Measurements from ENCODE around the gene OLFML3.
"Not testable (repeated sequence)": the region's sequence is repeated elsewhere in the genome, so short reads cannot be mapped to it uniquely, and the experiment has no call there.

Gene OLFML3

DNA sequence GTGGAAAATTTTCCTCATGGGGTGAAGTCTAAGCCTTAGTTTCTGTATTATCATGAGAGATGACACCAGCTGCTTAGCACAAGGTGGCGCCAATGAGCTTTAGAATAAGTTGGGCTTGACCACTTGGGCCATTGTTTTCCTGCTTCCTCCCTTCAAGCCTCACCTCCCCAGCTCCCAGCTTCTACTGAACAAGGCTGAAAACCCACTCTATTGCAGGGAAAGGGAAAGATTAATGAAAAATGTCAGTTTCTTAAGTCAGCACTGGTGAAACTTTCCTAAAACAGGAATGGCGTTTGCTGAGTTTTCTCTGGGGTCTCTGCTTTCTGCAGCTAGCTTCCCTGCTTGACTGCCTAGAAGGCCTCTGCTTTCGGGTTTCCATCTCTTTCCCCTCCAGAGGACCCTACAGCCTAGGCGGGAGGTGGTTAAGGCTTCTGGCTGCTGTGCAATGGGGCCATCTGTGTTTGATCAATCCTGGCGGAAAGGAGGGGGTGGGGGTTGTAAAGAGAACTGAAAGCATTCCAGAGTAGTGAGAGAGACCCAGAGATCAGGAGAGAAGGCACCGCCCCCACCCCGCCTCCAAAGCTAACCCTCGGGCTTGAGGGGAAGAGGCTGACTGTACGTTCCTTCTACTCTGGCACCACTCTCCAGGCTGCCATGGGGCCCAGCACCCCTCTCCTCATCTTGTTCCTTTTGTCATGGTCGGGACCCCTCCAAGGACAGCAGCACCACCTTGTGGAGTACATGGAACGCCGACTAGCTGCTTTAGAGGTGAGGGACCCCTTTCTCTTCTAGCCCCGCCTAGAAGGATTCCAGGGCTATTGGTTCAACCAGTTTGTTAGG lies at the start of gene OLFML3:
Gene OLFML3, plus strand, starts transcription at position 612 of the 840 bp plus-strand sequence. Its CDS starts 43 bp downstream, at position 655.
- peak; percentile 31 for DNase-seq (ENCODE audit: low spot score)

DNA sequence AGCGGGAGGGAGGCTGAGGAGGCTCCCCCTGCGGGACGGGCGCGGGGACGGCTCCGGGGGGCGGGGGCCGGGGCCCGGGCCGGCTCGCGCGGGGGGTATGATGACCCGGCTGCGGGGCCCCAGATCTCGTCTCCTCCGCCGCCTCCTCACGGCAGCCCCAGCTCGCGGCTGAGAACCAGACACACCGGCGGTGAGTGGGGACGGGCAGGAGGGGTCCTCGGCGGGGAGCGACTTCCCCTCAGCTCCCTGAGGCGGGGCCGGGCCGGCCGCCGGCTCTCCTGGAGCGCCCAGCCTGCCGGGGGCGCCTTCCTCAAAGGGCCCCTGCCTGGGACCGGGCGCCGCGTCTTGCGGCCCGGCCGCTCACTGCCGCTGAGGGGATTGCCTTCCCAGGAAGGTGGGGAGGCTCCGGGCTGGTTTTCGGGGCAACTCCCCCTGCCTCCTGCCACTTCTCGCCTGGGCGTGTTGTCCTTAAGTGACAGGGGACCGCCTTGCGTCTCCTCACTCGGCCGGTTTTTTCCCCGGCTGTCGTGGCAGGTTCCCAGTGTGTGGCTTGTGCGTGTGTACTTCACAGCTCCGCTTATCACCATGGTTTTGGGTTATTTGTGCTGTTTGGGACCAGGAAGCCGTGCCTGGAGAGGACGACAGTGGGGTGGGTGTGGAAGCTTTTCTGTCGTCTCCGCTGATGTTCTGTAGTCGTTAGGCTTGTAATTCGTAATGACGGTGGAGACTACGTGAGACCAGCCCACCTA lies 49.4 kb upstream of the OLFML3 start:
- peak; percentile 70 for DNase-seq (ENCODE audit: low spot score)

GRCh38 chr1:113930499-113931161 lies 48.6 kb upstream of the OLFML3 start:
- DNase-seq (ENCODE audit: low spot score), result peak; percentile 92

DNA sequence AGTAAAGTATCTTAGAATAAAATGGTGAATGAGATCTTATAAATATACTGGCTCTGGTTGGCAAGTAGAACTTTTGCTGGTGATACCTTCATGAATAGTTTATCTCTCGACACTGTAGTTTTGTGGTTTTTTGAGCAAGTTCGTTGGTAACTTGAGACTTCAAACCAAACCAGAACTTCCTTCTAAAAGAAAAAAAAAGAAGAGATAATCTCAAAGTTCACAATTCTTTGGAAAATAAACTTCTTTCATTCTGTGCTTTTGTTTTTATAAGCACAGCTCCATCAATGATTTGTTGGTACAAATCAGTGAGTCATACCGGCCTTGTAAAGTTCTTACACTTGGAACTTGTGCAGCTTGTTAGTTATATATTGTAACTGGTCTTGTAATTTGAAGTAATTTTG lies 47.8 kb upstream of the OLFML3 start:
- DNase-seq (ENCODE audit: low spot score), result peak; percentile 64

DNA sequence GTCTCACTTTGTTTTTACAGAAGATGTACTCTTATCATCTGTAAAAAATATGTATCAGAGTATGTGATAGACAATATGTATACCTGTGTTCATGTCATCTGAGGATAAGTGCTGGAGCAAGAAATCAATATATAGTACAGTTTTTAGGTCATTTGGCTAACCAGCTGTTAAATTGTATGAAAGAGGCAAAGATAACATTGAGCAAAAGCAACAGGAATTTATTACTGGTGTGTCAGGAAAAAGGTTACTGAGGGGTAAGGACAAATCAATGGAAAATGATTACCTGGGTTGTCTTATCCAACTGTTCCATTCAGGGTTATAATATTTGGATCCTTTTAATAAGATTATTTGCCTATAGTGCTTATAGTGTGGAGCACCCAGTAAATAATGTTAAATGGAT lies 45.3 kb upstream of the OLFML3 start:
- no peak for DNase-seq (ENCODE audit: low spot score)

DNA sequence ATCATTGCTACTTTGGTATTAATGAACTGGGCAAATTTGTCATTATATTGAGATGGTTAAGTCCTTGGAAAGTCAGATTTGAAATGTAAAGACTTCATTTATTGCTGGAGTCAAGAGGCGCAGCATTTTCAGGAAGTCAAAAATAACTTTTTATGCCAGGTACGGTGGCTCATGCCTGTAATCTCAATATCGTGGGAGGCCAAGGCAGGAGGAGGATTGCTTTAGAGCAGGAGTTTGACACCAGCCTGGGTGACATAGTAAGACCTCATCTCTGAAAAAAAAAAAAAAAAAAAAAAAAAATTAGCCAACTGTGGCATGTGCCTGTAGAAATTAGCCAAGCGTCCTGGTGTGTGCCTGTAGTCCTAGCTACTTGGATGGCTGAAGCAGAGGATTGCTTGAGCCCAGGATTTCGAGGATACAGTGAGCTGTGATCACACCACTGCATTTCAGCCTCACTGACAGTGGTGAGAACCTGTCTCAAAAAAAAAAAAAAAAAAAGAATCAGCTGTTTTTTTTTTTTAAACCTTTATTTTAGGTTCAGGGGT lies 44.7 kb upstream of the OLFML3 start:
- DNase-seq (ENCODE audit: low spot score), result no peak

GRCh38 chr1:113935176-113935575 lies 44.1 kb upstream of the OLFML3 start:
- no peak for DNase-seq (ENCODE audit: low spot score)

DNA sequence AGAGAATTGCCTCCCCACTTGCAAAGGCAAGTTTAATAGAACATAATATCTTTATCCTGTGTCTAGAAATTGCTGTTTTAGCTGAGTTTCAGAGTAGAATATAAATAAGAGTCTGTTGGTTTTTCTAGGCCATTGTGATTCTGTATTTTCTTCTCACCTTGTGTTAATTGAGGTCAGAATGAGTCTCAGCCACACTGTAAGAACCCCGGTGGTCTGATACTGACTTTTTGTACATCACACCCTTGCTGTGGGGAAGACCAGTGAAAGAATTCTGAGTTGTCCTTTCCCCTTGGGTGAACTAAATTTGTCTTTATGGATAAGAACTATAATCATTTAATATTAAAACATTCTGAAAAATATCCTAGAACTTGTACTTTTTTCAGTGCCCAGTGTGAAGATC lies 43.3 kb upstream of the OLFML3 start:
- no peak for DNase-seq (ENCODE audit: low spot score)

DNA sequence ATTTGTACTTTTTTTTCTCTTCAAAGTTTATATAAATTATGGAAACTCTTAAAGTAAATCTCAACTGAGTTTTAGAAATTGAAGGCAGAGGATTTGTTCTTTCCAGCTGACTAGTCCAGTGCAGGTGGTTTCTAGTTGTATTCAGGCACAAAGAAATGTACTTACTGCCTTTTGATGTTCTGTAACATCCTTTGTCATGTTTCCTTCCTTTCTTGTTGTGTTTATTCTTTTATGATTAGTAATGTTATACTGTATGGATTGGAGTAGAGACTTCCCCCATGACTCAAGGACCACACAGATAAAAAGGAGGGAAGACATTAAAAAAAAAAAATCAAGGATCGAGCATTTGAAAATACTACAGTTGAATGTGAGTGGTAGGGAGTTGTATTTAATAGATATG lies 42.1 kb upstream of the OLFML3 start:
- DNase-seq (ENCODE audit: low spot score), result no peak

DNA sequence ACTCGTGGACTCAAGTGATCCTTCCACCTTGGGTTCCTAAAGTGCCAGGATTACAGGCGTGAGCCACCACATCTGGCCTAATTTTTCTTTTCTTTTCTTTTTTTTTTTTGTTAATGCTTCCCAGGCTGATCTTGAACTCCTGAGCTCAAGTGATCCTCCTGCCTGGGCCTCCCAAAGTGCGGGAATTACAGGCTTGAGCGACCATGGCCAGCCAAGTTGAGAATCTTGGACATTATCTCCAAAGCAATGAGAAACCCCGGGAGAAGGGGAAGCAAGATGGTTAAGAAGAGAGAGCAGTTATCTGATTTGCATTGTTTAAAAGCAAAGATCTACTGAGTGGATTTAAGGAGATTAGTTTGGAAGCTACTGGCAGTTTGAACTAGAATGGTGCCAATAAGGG lies 41.1 kb upstream of the OLFML3 start:
- DNase-seq (ENCODE audit: low spot score), result no peak

DNA sequence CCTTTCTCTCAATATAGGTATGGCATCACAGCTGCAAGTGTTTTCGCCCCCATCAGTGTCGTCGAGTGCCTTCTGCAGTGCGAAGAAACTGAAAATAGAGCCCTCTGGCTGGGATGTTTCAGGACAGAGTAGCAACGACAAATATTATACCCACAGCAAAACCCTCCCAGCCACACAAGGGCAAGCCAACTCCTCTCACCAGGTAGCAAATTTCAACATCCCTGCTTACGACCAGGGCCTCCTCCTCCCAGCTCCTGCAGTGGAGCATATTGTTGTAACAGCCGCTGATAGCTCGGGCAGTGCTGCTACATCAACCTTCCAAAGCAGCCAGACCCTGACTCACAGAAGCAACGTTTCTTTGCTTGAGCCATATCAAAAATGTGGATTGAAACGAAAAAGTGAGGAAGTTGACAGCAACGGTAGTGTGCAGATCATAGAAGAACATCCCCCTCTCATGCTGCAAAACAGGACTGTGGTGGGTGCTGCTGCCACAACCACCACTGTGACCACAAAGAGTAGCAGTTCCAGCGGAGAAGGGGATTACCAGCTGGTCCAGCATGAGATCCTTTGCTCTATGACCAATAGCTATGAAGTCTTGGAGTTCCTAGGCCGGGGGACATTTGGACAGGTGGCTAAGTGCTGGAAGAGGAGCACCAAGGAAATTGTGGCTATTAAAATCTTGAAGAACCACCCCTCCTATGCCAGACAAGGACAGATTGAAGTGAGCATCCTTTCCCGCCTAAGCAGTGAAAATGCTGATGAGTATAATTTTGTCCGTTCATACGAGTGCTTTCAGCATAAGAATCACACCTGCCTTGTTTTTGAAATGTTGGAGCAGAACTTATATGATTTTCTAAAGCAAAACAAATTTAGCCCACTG lies 38.7 kb upstream of the OLFML3 start:
- DNase-seq (ENCODE audit: low spot score), result peak; percentile 33

DNA sequence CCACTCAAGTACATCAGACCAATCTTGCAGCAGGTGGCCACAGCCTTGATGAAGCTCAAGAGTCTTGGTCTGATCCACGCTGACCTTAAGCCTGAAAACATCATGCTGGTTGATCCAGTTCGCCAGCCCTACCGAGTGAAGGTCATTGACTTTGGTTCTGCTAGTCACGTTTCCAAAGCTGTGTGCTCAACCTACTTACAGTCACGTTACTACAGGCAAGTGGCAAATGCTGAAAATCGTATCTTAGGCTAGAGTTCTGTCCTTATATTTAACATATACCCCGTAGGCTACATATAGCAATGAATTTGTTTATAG lies 38.1 kb upstream of the OLFML3 start:
- no peak for DNase-seq (ENCODE audit: low spot score)

- no peak for DNase-seq (ENCODE audit: low spot score)
Observed at GRCh38 chr1:113942527-113942926, 36.7 kb upstream of the OLFML3 start.

DNA sequence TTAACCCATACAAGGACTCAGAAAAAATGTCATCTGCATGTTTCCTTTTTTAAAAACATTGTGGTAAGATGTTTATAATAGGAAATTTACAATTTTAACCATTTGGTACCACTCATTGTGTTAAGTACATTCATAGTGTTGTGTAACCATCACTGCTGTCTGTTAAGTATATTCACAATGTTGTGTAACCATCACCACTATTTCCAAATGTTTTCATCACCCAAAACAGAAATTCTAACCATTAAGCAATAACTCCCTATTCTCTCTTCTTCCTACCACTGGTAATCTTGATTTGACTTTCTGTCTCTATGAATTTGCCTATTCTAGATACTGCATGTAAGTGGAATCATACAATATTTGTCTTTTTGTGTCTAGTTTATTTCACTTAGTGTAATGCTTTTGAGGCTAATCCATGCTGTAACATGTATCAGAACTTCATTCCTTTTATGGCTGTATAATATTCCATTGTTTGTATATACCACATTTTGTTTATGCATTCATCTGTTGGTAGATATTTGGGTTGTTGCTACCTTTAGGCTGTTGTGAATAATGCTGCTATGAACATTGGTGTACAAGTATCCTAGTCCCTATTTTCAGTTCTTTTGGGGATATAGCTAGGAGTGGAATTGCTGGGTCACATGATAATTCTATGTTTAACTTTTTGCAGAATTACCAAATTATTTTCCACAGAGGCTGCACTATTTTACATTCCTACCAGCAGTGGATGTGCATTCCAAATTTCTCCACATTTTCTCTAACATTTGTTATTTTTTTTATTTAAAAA lies 36.1 kb upstream of the OLFML3 start:
- DNase-seq (ENCODE audit: low spot score), result no peak

DNA sequence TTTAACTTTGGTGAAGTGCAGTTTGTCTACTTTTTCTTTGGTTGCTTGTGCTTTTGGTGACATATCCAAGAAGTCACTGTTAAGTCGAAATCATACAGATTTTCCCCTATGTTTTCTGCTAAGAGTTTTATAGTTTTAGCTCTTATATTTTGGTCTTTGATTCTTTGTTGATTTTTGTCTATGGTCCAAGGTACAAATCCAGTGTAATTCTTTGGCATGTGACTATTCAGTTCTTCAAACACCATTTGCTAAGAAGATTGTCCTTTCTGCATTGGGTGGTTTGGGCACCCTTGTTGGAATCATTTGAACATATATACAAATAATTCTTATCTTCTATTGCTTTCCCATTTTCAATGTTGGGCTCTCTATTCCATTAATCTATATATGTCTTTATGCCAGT lies 33.9 kb upstream of the OLFML3 start:
- no peak for DNase-seq (ENCODE audit: low spot score)

DNA sequence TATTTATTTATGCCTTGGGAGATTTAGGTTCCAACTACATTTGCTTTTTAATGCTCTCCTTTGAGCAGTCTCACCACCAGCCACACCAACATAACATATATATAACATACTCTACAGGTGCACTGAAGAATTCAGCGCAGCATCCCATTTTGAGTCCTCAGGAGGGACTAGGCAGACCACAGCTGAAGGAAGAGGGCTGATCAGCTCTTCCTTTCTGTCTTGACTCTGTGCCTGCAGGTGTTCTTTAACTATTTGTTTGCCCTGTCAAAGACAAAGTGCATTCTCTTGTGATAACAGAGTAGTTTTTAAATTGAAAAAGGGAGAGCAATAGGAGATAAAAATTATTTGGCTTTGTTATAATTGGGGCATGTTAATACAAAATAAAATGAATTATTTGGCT lies 33.2 kb upstream of the OLFML3 start:
- no peak for DNase-seq (ENCODE audit: low spot score)

DNA sequence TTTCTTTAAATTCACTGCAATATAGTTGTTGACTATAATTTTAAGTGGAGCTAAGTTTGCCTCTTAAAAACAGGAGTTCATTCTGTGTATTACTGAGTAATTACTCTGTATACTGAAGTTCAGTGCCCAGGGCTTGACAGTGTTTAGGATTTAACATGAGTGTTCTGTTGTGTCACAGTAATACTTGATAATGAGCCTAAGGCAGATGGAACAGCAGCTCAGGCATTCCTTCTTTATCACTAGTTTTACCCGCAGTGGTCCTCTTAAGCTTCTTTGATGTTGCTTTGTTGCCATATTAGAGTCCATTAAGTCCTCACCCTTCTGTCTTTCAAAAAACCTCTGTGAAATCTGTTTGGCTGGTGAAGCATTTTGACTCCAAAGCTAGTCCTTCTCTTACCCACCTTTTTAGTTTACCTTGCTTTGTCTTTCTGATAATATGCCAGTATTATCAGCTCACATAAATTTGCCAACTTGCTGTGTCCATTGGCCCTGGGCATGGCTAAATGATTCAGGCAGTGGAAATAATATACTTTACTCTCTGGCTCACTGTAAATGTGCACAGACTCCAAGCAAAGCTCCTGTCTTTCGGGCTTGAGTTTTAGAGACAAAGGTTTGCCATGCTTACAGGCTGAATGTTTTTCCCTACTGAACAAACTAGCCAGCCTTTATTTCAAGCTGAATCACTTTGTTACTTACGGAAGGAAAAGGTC lies 32.4 kb upstream of the OLFML3 start:
- DNase-seq (ENCODE audit: low spot score), result no peak

- DNase-seq (ENCODE audit: low spot score), result no peak
Observed at GRCh38 chr1:113947388-113948107, 31.7 kb upstream of the OLFML3 start.

GRCh38 chr1:113948151-113948550 lies 31.1 kb upstream of the OLFML3 start:
- DNase-seq (ENCODE audit: low spot score), result not testable (repeated sequence)

DNA sequence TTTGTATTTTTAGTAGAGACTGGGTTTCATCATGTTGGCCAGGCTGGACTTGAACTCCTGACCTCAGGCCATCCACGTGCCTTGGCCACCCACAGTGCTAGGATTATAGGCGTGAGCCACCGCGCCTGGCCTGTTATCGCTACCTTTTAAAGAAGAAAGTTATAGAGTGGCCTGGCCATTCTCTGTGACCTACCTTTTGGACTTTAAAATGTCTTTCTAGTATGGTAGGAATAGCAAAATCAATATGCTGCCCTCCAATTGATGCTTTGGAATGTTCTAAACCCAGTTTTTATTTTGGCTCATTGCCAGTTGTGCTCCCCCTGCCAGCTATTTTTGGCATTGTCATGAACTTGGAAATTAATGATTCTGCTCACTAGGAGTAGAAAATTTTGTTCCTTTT lies 30.3 kb upstream of the OLFML3 start:
- DNase-seq (ENCODE audit: low spot score), result no peak

All from CD4-positive, alpha-beta T cell treated with Interleukin-15 for 4 hours (primary cell).